Nephron (organoid): Measurements from ENCODE around the gene GOPC.
"Not testable (repeated sequence)": the region's sequence is repeated elsewhere in the genome, so short reads cannot be mapped to it uniquely, and the experiment has no call there.

Experiments
- H3K27ac Mint-ChIP-seq, 3 experiments: 2 replicates each; pipeline ENCODE4 v1.8.0; 2020; ENCODE audit warnings: mixed read lengths in 3 of 3, mild to moderate bottlenecking in 2 of 3, moderate library complexity in 1 of 3
- H3K27me3 Mint-ChIP-seq: 2 replicates; pipeline ENCODE4 v1.8.0; 2021; ENCODE audit warnings: low read depth, mild to moderate bottlenecking, moderate library complexity, mixed read lengths
- H3K36me3 Mint-ChIP-seq: 2 replicates; pipeline ENCODE4 v1.8.0; 2020; ENCODE audit warnings: low read depth, mixed read lengths
- H3K4me1 Mint-ChIP-seq: 2 replicates; pipeline ENCODE4 v1.8.0; 2020; ENCODE audit warnings: mixed read lengths
- H3K4me3 Mint-ChIP-seq, 3 experiments: 2 replicates each; pipeline ENCODE4 v1.8.0; 2020; ENCODE audit warnings: mild to moderate bottlenecking in 3 of 3, mixed read lengths in 3 of 3, moderate library complexity in 2 of 3
- H3K9me3 Mint-ChIP-seq: 2 replicates; pipeline ENCODE4 v1.8.0; 2020; ENCODE audit warnings: mixed read lengths
- TF ChIP-seq, protein P1 (sequence below), 3 experiments: fragments of 200-600 bp; sonication (generic); IDR thresholded peaks; one replicate each; pipeline ENCODE4 v1.5.0; 2021; ENCODE audit warnings: antibody characterized with exemption in 3 of 3; ENCODE audit not compliant: unreplicated experiment in 3 of 3

Gene GOPC

DNA sequence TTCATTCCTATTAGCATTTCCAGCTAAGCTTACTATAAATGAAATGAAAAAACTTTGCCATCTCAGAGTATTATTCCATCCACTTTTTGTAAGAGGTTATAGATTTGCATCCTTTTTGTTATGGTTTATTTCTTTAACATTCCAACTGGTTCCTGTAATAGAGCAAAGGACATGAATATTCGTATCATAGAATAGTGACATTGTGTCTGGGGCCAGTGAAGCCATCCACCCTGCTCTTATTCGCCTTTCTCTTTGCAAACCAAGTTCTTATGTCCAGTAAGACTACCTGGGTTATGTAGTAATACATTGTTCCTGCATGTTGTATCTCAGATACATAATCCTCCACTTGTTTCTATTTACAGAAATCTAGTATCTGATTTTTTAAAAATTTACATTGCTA is 76.7 kb downstream of the GOPC start:
- H3K36me3 Mint-ChIP-seq, result no peaks in the 10 kb centered on the region

DNA sequence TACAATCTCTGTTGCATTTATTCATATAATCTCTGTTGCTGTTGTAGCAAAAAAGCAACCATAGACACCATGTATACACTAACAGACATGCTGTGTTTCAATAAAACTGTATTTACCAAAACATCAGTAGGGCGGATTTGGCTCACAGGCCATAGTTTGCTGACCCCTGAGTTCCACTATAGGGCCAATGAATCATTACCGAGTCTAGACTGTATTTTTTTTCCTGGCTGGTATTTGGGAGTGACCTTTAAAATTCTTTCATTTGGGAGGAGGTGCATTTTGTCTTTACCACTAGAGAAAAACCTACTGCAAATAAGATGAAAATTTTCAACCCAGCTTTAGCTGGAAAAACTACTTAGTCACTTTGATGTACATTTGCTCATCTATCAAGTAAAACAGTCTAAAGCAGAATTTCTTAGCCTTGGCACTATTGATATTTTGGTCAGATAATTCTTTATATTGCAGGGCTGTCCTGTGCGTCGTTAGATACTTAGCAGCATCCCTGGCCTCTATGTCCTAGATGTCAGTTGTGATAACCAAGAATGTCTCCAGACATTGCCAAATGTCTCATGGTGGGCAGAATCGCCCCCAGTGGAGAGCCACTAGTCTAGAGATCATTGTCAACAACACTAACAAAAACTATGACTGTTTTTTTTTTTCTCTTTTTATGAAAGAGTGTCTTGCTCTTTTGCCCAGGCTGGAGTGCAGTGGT is 80.4 kb downstream of the GOPC start:
- Mint-ChIP-seq H3K4me1 (no peaks in the 10 kb centered on the region), H3K4me3 (no peak overlapping the region), H3K27me3 (no peaks in the 10 kb centered on the region), H3K9me3 (no peaks in the 10 kb centered on the region), H3K36me3 (peaks cover 7% of the 10 kb centered on the region), H3K27ac (peak overlapping the region in 2 of 3 experiments; percentile 4 to 61)
- TF ChIP-seq, protein P1, sequence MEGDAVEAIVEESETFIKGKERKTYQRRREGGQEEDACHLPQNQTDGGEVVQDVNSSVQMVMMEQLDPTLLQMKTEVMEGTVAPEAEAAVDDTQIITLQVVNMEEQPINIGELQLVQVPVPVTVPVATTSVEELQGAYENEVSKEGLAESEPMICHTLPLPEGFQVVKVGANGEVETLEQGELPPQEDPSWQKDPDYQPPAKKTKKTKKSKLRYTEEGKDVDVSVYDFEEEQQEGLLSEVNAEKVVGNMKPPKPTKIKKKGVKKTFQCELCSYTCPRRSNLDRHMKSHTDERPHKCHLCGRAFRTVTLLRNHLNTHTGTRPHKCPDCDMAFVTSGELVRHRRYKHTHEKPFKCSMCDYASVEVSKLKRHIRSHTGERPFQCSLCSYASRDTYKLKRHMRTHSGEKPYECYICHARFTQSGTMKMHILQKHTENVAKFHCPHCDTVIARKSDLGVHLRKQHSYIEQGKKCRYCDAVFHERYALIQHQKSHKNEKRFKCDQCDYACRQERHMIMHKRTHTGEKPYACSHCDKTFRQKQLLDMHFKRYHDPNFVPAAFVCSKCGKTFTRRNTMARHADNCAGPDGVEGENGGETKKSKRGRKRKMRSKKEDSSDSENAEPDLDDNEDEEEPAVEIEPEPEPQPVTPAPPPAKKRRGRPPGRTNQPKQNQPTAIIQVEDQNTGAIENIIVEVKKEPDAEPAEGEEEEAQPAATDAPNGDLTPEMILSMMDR (IDR thresholded peaks at IDR 0.05; ENCODE audit: unreplicated experiment in 3 of 3), result no peak

More for the DNA sequence above, 76.7 kb downstream of the GOPC start:
- Mint-ChIP-seq H3K4me3 (no peak overlapping the region), H3K27ac (no peak overlapping the region), H3K4me1 (no peaks in the 10 kb centered on the region), H3K27me3 (no peaks in the 10 kb centered on the region), H3K9me3 (no peaks in the 10 kb centered on the region)
- TF ChIP-seq, protein P1 (IDR thresholded peaks at IDR 0.05; ENCODE audit: unreplicated experiment in 3 of 3), result no peak

DNA sequence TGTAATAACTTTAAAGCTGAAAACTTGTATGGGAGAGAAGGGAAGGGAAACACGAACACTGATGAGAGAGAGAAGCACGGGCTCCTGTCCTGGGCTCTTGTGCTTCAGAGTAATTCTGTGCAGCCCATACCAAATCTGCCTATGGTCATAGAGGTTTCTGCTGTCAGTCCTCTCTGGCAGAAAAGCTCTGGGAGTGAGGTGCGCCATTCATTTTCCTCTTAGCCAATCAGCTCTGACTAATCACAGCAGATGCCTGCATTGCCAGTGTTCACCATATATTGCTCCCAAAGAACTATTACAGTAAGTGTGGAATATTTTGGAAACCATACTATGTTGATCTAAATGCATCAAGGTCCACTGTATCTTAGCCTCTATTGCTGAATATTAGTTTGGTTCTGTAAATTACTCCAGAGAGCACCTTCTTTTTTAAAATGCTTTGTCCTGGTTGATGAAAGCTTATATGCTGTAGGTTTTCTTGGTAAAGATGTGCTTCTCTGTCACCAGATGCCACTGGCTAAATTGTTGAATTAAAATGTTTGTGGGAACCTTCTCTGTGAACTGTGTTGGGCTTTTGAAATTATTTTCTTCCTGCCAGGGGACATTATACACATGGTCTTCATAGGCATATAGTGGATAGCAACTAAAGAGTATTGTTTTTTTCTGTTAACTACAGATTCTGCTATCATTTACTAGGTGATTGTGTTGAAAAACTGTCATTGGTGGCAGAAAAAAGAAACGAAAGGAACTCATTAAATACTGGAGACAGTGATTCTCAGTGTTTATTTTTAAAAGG is 81.5 kb downstream of the GOPC start:
- Mint-ChIP-seq H3K36me3 (peaks cover 9% of the 10 kb centered on the region), H3K4me1 (no peaks in the 10 kb centered on the region), H3K4me3 (no peak overlapping the region), H3K27ac (peak overlapping the region in 1 of 3 experiments; percentile 60), H3K9me3 (no peaks in the 10 kb centered on the region), H3K27me3 (no peaks in the 10 kb centered on the region)
- TF ChIP-seq, protein P1 (IDR thresholded peaks at IDR 0.05; ENCODE audit: unreplicated experiment in 3 of 3), result no peak

DNA sequence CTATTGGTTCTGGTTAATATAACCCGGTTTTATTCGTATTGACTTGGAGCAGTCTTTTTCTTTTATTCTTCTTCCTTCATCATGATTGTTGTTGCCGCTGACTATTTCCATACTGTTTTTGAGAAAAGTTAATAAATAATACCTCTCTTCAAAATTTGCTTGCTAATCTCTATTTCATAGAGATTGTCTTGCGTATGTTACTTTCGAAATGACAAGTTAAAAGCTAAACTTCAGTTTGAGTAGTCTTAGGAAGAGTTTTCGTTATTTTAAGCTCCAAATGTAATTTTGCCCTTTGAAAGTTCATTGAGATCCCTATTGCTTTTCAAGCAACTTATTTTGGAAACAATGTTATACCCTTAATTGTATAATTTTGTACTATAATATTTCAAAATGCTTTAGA is 83.4 kb downstream of the GOPC start:
- H3K27ac Mint-ChIP-seq, result no peak overlapping the region
- peaks cover 3% of the 10 kb centered on the region for H3K4me1 Mint-ChIP-seq
- TF ChIP-seq, protein P1 (IDR thresholded peaks at IDR 0.05; ENCODE audit: unreplicated experiment in 3 of 3), result no peak
- H3K9me3 Mint-ChIP-seq, result no peaks in the 10 kb centered on the region
- no peak overlapping the region for H3K4me3 Mint-ChIP-seq
- H3K27me3 Mint-ChIP-seq, result no peaks in the 10 kb centered on the region
- peaks cover 9% of the 10 kb centered on the region for H3K36me3 Mint-ChIP-seq

DNA sequence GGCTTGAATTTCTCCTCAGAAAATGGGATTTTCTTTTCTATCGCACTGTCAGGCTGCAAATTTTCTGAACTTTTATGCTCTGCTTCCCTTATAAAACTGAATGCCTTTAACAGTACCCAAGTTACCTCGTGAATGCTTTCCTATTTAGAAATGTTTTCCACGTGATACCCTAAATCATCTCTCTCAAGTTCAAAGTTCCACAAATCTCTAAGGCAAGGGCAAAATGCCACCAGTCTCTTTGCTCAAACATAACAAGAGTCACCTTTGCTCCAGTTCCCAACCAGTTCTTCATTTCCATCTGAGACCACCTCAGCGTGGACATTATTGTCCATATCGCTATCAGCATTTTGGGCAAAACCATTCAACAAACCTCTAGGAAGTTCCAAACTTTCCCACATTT is 84.3 kb downstream of the GOPC start:
- peaks cover 12% of the 10 kb centered on the region for H3K4me1 Mint-ChIP-seq
- H3K27me3 Mint-ChIP-seq, H3K27ac Mint-ChIP-seq, H3K36me3 Mint-ChIP-seq, H3K4me3 Mint-ChIP-seq, H3K9me3 Mint-ChIP-seq: not testable (repeated sequence)

DNA sequence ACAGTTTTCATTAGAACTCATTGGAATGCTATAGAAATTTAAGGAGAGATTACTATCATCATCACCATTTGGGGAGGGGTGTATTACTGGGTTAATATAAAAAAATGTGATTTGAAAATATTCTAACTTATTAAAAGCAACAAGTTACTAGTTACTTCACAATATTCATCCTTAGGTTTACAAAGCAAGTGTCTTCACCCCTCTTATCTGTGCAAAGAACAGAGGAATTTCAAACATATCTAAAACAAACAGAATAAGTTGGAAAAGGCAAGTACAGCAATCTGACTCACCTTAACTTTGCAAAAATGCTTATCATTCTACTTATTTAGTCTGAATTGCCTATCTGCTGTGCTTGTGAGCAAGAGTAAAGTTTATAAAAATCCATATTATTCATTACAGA is 87.0 kb downstream of the GOPC start:
- no peaks in the 10 kb centered on the region for H3K27me3 Mint-ChIP-seq
- no peak overlapping the region for H3K27ac Mint-ChIP-seq
- H3K4me1 Mint-ChIP-seq, result peaks cover 34% of the 10 kb centered on the region
- TF ChIP-seq, protein P1 (IDR thresholded peaks at IDR 0.05; ENCODE audit: unreplicated experiment in 3 of 3), result no peak
- no peaks in the 10 kb centered on the region for H3K9me3 Mint-ChIP-seq
- no peak overlapping the region for H3K4me3 Mint-ChIP-seq
- H3K36me3 Mint-ChIP-seq, result peaks cover 9% of the 10 kb centered on the region
